Measurements from ENCODE around the gene GLB1L3. TPM values are rescaled to one million over a fixed set of nuclear protein-coding genes. Genes with fewer than 3 reads are reported as not detected.

GLB1L3 gene
- total RNA-seq, 2 experiments from 2014 or later = 7.1 to 8.6 TPM

GRCh38 chr11:134238956-134239355 lies 37.2 kb upstream of the GLB1L3 start:
- no peaks in the 10 kb centered on the region for H3K27me3 Mint-ChIP-seq
- H3K9me3 Mint-ChIP-seq = no peaks in the 10 kb centered on the region
- no peak overlapping the region for H3K27ac Mint-ChIP-seq
- ChIA-PET CTCF (interaction anchor here (0.7 kb wide), 1 partner anchor 15 kb away, joined by 3 read pairs; the partner anchor contains the start of gene NCAPD3), POLR2A (interaction anchor here (3.2 kb wide), 1 partner anchor 14 kb away, joined by 10 read pairs; the partner anchor contains the start of genes NCAPD3 and VPS26B)
- no peaks in the 10 kb centered on the region for H3K4me1 Mint-ChIP-seq (ENCODE audit: low read depth)
- H3K36me3 Mint-ChIP-seq = peaks cover 7% of the 10 kb centered on the region
- intact Hi-C loops (cut with micrococcal nuclease) = no loop called here
- no peak for DNase-seq
- H3K4me3 Mint-ChIP-seq = no peak overlapping the region

DNA sequence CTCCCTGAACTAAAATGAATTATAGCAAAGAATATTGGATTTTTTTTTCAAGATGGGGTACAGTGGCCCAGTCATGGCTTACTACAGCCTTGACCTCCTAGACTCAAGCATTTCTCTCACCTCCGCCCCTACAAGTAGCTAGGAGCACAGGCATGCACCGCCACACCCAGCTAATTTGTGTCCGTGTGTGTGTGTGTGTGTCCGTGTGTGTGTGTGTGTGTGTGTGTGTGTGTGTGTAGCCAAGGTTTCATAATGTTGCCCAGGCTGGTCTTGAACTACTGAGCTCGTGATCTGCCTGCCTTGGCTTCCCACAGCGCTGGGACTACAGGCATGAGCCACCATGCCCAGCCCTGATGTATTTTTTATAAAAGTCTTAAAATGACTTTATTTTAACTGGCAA lies 35.6 kb upstream of the GLB1L3 start:
- Mint-ChIP-seq H3K9me3 (no peaks in the 10 kb centered on the region), H3K4me3 (no peak overlapping the region), H3K27me3 (no peaks in the 10 kb centered on the region), H3K27ac (no peak overlapping the region), H3K36me3 (peaks cover 7% of the 10 kb centered on the region), H3K4me1 (ENCODE audit: low read depth) (no peaks in the 10 kb centered on the region)
- no peak for DNase-seq
- POLR2A ChIA-PET = interaction anchor here (3.2 kb wide), 1 partner anchor 16 kb away, joined by 10 read pairs; the partner anchor contains the start of genes NCAPD3 and VPS26B
- intact Hi-C loops (cut with micrococcal nuclease) = no loop called here
- CTCF ChIA-PET = interaction anchor here (0.7 kb wide), 1 partner anchor 16 kb away, joined by 3 read pairs; the partner anchor contains the start of gene VPS26B

DNA sequence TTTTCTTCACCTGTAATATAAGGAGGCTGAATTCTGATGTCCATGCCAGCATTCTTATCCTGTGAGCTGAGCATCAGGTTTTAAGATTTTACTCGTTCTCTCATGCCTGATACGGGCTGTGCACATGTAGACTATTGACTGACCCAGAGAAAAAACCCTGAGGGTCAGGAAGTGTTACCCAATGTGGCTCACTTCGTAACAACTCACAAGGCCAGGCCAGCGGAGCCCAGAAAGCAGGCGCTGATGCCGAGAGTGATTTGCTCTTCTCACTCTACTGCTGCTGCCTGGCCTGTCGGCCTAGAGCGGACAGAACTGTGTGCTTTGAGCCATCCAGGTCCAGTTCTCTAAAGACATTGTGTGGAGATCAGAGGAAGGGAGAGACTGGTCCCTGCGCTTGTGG lies 33.8 kb upstream of the GLB1L3 start:
- POLR2A ChIA-PET = interaction anchor here (3.2 kb wide), 1 partner anchor 18 kb away, joined by 10 read pairs; the partner anchor contains the start of genes NCAPD3 and VPS26B
- Mint-ChIP-seq H3K27me3 (no peaks in the 10 kb centered on the region), H3K27ac (no peak overlapping the region), H3K4me1 (ENCODE audit: low read depth) (no peaks in the 10 kb centered on the region), H3K9me3 (no peaks in the 10 kb centered on the region), H3K4me3 (no peak overlapping the region), H3K36me3 (peaks cover 10% of the 10 kb centered on the region)
- DNase-seq = no peak
- CTCF ChIA-PET = interaction anchor here (1.2 kb wide), 1 partner anchor 34 kb away, joined by 3 read pairs; the partner anchor contains the start of gene GLB1L3
- intact Hi-C loops (cut with micrococcal nuclease) = no loop called here

DNA sequence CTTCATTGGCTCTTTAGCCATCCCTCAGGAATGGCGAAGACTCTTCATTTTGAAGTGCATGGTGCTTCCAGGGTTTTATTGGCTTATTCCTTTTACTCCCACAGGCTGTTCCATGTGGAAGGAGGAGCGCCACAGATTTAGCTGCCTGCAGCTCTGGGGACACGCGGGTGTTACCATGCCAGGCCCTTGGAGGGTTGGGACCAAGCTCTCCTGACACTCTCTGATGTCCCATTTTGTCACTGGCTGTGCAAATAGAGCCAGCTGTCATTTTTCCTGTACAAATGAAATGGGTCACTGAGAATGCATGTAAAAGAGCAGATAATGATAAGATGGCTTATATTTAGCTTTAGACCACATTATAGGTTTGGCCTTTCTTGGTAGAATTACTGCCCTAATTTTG lies 32.3 kb upstream of the GLB1L3 start:
- Mint-ChIP-seq H3K4me1 (ENCODE audit: low read depth) (peaks cover 7% of the 10 kb centered on the region), H3K36me3 (peaks cover 16% of the 10 kb centered on the region), H3K9me3 (no peaks in the 10 kb centered on the region), H3K4me3 (no peak overlapping the region), H3K27me3 (no peaks in the 10 kb centered on the region), H3K27ac (no peak overlapping the region)
- CTCF ChIA-PET = interaction anchor here (0.7 to 2.6 kb wide), 9 partner anchors 9 to 36 kb away, joined by 3 to 17 read pairs (median 5); partner anchors contain the start of genes ACAD8 and VPS26B
- DNase-seq = no peak
- POLR2A ChIA-PET = interaction anchor here (1.5 kb wide), 1 partner anchor 19 kb away, joined by 4 read pairs; the partner anchor contains the start of gene VPS26B
- intact Hi-C loops (cut with micrococcal nuclease) = no loop called here

DNA sequence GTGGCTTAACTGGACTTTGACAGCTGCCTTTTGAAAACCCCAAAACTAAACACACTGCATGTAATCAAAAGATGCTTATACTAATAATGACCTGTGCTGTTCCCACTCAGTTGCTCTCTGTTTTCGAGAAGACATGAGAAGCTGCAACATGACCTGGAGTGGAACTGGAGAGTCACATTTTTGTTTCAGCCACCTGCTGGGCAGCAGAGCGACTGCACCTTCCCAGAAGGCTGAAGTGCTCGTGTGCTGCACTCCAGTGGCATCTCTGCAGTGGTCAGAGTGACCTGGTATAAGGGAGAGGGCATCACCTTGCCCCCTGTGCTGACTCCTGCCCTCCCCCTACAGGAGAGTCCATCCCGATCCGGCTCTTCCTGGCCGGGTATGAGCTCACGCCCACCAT lies 31.6 kb upstream of the GLB1L3 start:
- intact Hi-C loops (cut with micrococcal nuclease) = no loop called here
- H3K9me3 Mint-ChIP-seq = no peaks in the 10 kb centered on the region
- H3K27me3 Mint-ChIP-seq = no peaks in the 10 kb centered on the region
- DNase-seq = no peak
- no peak overlapping the region for H3K4me3 Mint-ChIP-seq
- CTCF ChIA-PET = interaction anchor here (0.7 to 2.6 kb wide), 9 partner anchors 10 to 37 kb away, joined by 3 to 17 read pairs (median 5); partner anchors contain the start of genes ACAD8 and VPS26B
- no peak overlapping the region for H3K27ac Mint-ChIP-seq
- H3K4me1 Mint-ChIP-seq (ENCODE audit: low read depth) = peaks cover 12% of the 10 kb centered on the region
- POLR2A ChIA-PET = interaction anchor here (1.5 kb wide), 1 partner anchor 20 kb away, joined by 4 read pairs; the partner anchor contains the start of gene VPS26B
- H3K36me3 Mint-ChIP-seq = peaks cover 21% of the 10 kb centered on the region

GRCh38 chr11:134245434-134245833 lies 30.7 kb upstream of the GLB1L3 start:
- Mint-ChIP-seq H3K27ac (no peak overlapping the region), H3K9me3 (no peaks in the 10 kb centered on the region), H3K4me3 (no peak overlapping the region), H3K4me1 (ENCODE audit: low read depth) (peaks cover 12% of the 10 kb centered on the region), H3K27me3 (no peaks in the 10 kb centered on the region), H3K36me3 (peaks cover 23% of the 10 kb centered on the region)
- ChIA-PET POLR2A (interaction anchor here (1.5 kb wide), 1 partner anchor 21 kb away, joined by 4 read pairs; the partner anchor contains the start of gene VPS26B), CTCF (interaction anchor here (2.2 to 2.6 kb wide), 3 partner anchors 11 to 38 kb away, joined by 7 to 17 read pairs (median 9); no protein-coding TSS in a partner anchor)
- DNase-seq = no peak
- intact Hi-C loops (cut with micrococcal nuclease) = no loop called here

DNA sequence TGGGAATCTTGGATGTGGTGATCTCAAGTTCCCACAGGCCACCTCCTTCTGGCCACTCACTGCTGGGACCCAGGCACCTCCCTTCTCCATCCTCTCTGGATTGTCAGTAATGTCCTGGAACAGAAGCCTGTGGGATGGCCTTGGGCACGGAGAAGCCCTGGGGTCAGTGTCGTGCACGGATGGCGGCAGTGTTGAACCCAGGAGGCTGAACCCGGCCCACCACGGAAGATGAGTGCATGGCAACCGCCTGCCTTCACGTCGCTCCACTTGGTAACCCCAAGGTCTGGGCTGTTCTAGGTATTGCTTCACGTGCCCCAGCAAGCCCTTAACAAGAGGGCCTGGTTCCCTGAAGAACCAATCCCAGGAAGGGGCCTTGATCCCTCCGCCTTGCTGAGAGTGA lies 30.1 kb upstream of the GLB1L3 start:
- Mint-ChIP-seq H3K4me3 (no peak overlapping the region), H3K27me3 (no peaks in the 10 kb centered on the region), H3K36me3 (peaks cover 23% of the 10 kb centered on the region), H3K9me3 (no peaks in the 10 kb centered on the region), H3K27ac (no peak overlapping the region), H3K4me1 (ENCODE audit: low read depth) (peaks cover 13% of the 10 kb centered on the region)
- POLR2A ChIA-PET = no interaction called here
- intact Hi-C loops (cut with micrococcal nuclease) = no loop called here
- CTCF ChIA-PET = interaction anchor here (0.5 kb wide), 1 partner anchor 24 kb away, joined by 3 read pairs; no protein-coding TSS in a partner anchor
- DNase-seq = no peak

DNA sequence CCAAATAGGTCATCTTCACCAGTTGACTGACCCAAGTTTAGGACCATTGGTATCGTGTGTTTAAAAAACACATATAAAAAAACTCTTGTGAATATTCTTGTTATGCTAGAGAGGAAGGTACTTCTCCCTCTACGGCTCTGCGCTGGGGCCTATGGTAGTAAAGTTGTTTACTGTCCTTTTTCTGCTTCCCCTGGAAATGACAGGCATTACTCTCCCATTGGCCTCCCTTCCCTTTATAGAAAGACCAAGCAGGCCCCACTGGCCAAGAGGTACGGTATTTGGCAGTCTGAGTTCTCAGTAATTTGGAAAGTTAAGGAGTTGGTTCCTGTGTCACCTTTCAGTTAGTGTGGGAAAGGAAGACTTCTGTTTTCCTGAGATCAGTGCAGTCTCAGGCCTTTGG lies 29.5 kb upstream of the GLB1L3 start:
- Mint-ChIP-seq H3K36me3 (peaks cover 23% of the 10 kb centered on the region), H3K4me3 (no peak overlapping the region), H3K27me3 (no peaks in the 10 kb centered on the region), H3K27ac (peak overlapping the region; percentile 48), H3K9me3 (no peaks in the 10 kb centered on the region), H3K4me1 (ENCODE audit: low read depth) (peaks cover 18% of the 10 kb centered on the region)
- POLR2A ChIA-PET = no interaction called here
- CTCF ChIA-PET = no interaction called here
- intact Hi-C loops (cut with micrococcal nuclease) = no loop called here
- DNase-seq = no peak

GRCh38 chr11:134248910-134249480 lies 27.2 kb upstream of the GLB1L3 start:
- Mint-ChIP-seq H3K4me1 (ENCODE audit: low read depth) (peaks cover 28% of the 10 kb centered on the region), H3K9me3 (no peaks in the 10 kb centered on the region), H3K27me3 (no peaks in the 10 kb centered on the region), H3K4me3 (no peak overlapping the region), H3K27ac (peak overlapping the region; percentile 82), H3K36me3 (peaks cover 23% of the 10 kb centered on the region)
- POLR2A ChIA-PET = interaction anchor here (0.8 to 7.9 kb wide), 5 partner anchors 12 to 321 kb away, joined by 3 to 67 read pairs (median 4); partner anchors contain the start of genes GLB1L3, NCAPD3 and VPS26B
- DNase-seq = peak; percentile 64
- CTCF ChIA-PET = interaction anchor here (0.7 to 1.6 kb wide), 4 partner anchors 13 to 27 kb away, joined by 3 to 11 read pairs (median 5); partner anchors contain the start of gene GLB1L3
- intact Hi-C loops (cut with micrococcal nuclease) = loop anchor here (1.0 kb wide), 2 partner anchors 25 to 321 kb away; partner anchors contain the start of gene VPS26B

- no peak for DNase-seq
- H3K27ac Mint-ChIP-seq = no peak overlapping the region
- intact Hi-C loops (cut with micrococcal nuclease) = loop anchor here (5.0 kb wide), 1 partner anchor 303 kb away; no protein-coding TSS in a partner anchor
- H3K27me3 Mint-ChIP-seq = no peaks in the 10 kb centered on the region
- POLR2A ChIA-PET = interaction anchor here (7.9 kb wide), 1 partner anchor 25 kb away, joined by 67 read pairs; the partner anchor contains the start of genes NCAPD3 and VPS26B
- H3K36me3 Mint-ChIP-seq = peaks cover 23% of the 10 kb centered on the region
- no peak overlapping the region for H3K4me3 Mint-ChIP-seq
- CTCF ChIA-PET = interaction anchor here (1.0 to 5.0 kb wide), 3 partner anchors 12 to 322 kb away, joined by 3 to 32 read pairs (median 12); partner anchors contain the start of genes NCAPD3 and VPS26B
- H3K9me3 Mint-ChIP-seq = no peaks in the 10 kb centered on the region
- H3K4me1 Mint-ChIP-seq (ENCODE audit: low read depth) = peaks cover 36% of the 10 kb centered on the region
These were observed 25.9 kb upstream of the GLB1L3 start for GRCh38 chr11:134250246-134250645.

DNA sequence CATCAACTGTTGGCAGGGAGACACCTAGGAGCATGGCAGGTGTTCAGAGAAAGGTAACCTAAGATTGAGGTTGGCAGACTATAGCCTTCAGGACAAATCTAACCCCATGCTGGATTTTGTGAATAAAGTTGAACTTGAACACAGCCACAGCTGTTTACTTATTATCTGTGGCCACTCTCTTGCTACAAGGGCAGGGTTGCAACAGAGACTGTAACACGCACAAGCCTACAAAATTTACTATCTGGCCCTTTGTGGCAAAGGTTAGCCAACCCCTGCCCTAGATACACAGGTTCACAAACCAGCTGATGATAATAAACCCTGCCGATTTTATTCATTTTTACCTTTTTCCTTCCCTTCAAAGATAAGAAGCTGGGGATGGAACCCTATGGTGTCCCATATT lies 25.5 kb upstream of the GLB1L3 start:
- POLR2A ChIA-PET = interaction anchor here (7.9 kb wide), 1 partner anchor 26 kb away, joined by 67 read pairs; the partner anchor contains the start of genes NCAPD3 and VPS26B
- peaks cover 23% of the 10 kb centered on the region for H3K36me3 Mint-ChIP-seq
- H3K9me3 Mint-ChIP-seq = no peaks in the 10 kb centered on the region
- no peak overlapping the region for H3K4me3 Mint-ChIP-seq
- CTCF ChIA-PET = interaction anchor here (1.0 to 5.0 kb wide), 4 partner anchors 12 to 323 kb away, joined by 3 to 32 read pairs (median 16); partner anchors contain the start of genes GLB1L3, NCAPD3 and VPS26B
- intact Hi-C loops (cut with micrococcal nuclease) = loop anchor here (5.0 kb wide), 1 partner anchor 303 kb away; no protein-coding TSS in a partner anchor
- H3K4me1 Mint-ChIP-seq (ENCODE audit: low read depth) = peaks cover 40% of the 10 kb centered on the region
- no peak for DNase-seq
- H3K27ac Mint-ChIP-seq = no peak overlapping the region
- no peaks in the 10 kb centered on the region for H3K27me3 Mint-ChIP-seq
